GM23248 (cell line): Measurements from ENCODE around the gene NPC1.

Experiments used
- EZH2 ChIP-seq: fragments of 200-600 bp; sonication (generic); IDR thresholded peaks from 2 replicates; pipeline ENCODE4 v1.6.1; 2018; ENCODE audit warnings: antibody characterized with exemption, mild to moderate bottlenecking; ENCODE audit not compliant: insufficient read depth, poor library complexity, severe bottlenecking
- EZH2phosphoT487 ChIP-seq: fragments of 200-600 bp; sonication (generic); IDR thresholded peaks from 2 replicates; pipeline ENCODE4 v1.6.1; 2018; ENCODE audit warnings: antibody characterized with exemption, moderate library complexity, mild to moderate bottlenecking, low read depth; ENCODE audit not compliant: insufficient read depth

DNA sequence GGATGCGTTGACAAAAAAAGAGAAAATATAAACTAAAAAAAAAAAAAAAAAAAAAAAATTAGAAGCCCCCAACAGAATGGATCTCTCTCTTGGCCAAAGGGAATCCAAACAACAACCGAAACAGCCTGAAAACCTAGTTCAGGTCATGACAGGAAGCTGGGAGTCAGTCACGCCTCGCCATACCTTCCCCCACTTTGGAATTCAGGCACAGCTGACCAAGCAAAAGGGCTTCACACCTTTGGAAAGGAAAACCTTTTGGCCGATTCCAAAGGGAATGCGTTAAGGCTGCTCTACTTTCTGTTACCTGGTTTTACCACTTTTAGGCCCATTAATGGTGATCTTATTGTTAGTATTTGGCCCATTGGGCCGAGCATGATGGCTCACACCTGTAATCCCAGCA, 100.9 kb downstream of the NPC1 start:
- TF ChIP-seq EZH2 = no peak
- TF ChIP-seq EZH2phosphoT487 = no peak
